ENCODE measurements around the gene IFI27L2. TPM values are rescaled to one million over a fixed set of nuclear protein-coding genes. Genes with fewer than 3 reads are reported as not detected.

IFI27L2 gene
- total RNA-seq, 4 donors from 2014 or later = 7.8 to 97.8 (median 23.1) TPM

DNA sequence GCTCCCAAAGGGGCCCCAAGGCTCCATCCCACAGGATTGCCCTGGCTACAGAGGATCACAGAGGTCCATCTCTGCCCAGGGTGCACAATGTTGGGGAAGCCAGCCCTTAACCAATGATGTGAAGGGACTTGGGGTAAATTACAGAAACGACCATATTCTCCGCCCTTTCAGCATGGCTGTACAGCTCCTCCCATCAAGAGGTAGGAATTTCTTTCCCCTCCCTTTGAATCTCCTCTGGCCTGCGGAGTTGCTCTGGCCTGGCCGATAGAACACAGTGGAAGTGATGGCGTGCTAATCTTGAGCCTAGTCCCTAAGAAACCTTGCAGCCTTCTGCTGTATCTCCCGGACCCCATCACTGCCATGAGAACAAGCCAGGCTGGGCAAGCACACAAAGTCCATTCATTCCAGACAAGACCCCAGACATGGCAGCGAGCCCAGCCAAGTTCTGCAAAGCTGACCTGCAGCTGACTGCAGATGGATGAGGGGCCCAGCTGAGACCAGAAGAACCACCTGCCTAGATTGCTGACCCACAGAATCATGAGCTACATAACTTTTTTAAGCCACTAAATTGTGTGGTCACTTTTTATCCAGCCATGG lies 25.8 kb downstream of the IFI27L2 start:
- 76 to 83% methylated on average over 7 of the region's 7 CpGs for WGBS, 2 donors

GRCh38 chr14:94102768-94103482 lies 26.5 kb downstream of the IFI27L2 start:
- 90 to 93% methylated on average over 7 to 8 of the region's 8 CpGs for WGBS, 2 donors
- Histone ChIP-seq H3K36me3 (no peaks in the 10 kb centered on the region), H3K27me3 (no peaks in the 10 kb centered on the region), H3K4me1 (no peaks in the 10 kb centered on the region), H3K27ac (no peak overlapping the region), H3K4me3 (replicated peaks in 1 of 3) (no peak overlapping the region), H3K9me3 (no peaks in the 10 kb centered on the region)
- no peak for DNase-seq
- intact Hi-C loops (cut with DNase I) = no loop called here
- TF ChIP-seq, protein P1, sequence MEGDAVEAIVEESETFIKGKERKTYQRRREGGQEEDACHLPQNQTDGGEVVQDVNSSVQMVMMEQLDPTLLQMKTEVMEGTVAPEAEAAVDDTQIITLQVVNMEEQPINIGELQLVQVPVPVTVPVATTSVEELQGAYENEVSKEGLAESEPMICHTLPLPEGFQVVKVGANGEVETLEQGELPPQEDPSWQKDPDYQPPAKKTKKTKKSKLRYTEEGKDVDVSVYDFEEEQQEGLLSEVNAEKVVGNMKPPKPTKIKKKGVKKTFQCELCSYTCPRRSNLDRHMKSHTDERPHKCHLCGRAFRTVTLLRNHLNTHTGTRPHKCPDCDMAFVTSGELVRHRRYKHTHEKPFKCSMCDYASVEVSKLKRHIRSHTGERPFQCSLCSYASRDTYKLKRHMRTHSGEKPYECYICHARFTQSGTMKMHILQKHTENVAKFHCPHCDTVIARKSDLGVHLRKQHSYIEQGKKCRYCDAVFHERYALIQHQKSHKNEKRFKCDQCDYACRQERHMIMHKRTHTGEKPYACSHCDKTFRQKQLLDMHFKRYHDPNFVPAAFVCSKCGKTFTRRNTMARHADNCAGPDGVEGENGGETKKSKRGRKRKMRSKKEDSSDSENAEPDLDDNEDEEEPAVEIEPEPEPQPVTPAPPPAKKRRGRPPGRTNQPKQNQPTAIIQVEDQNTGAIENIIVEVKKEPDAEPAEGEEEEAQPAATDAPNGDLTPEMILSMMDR (IDR thresholded peaks at IDR 0.05) = no peak
- TF ChIP-seq POLR2A (IDR thresholded peaks at IDR 0.05) = no peak

More for the DNA sequence above, 25.8 kb downstream of the IFI27L2 start:
- Histone ChIP-seq H3K36me3 (no peaks in the 10 kb centered on the region), H3K4me3 (replicated peaks in 1 of 3) (no peak overlapping the region), H3K27me3 (no peaks in the 10 kb centered on the region), H3K9me3 (no peaks in the 10 kb centered on the region), H3K4me1 (no peaks in the 10 kb centered on the region), H3K27ac (no peak overlapping the region)
- no peak for DNase-seq
- no peak for TF ChIP-seq POLR2A (IDR thresholded peaks at IDR 0.05)
- TF ChIP-seq, protein P1 (IDR thresholded peaks at IDR 0.05) = no peak
- intact Hi-C loops (cut with DNase I) = no loop called here

- no peaks in the 10 kb centered on the region for H3K9me3 ChIP-seq
- WGBS, 2 donors = 91 to 92% methylated on average over 6 to 10 of the region's 10 CpGs
- intact Hi-C loops (cut with DNase I) = no loop called here
- H3K4me3 ChIP-seq (replicated peaks in 1 of 3) = no peak overlapping the region
- no peaks in the 10 kb centered on the region for H3K4me1 ChIP-seq
- H3K27me3 ChIP-seq = no peaks in the 10 kb centered on the region
- no peak for DNase-seq
- no peak overlapping the region for H3K27ac ChIP-seq
- TF ChIP-seq, protein P1 (IDR thresholded peaks at IDR 0.05) = no peak
- no peak for TF ChIP-seq POLR2A (IDR thresholded peaks at IDR 0.05)
- H3K36me3 ChIP-seq = no peaks in the 10 kb centered on the region
These were observed 27.7 kb downstream of the IFI27L2 start for GRCh38 chr14:94101748-94102147.

GRCh38 chr14:94100847-94101246 lies 28.6 kb downstream of the IFI27L2 start:
- Histone ChIP-seq H3K4me1 (no peaks in the 10 kb centered on the region), H3K4me3 (replicated peaks in 1 of 3) (no peak overlapping the region), H3K27me3 (no peaks in the 10 kb centered on the region), H3K27ac (no peak overlapping the region), H3K36me3 (no peaks in the 10 kb centered on the region), H3K9me3 (no peaks in the 10 kb centered on the region)
- WGBS, 2 donors = 63 to 68% methylated on average over 4 of the region's 4 CpGs
- intact Hi-C loops (cut with DNase I) = no loop called here
- no peak for DNase-seq
- TF ChIP-seq POLR2A (IDR thresholded peaks at IDR 0.05) = no peak
- TF ChIP-seq, protein P1 (IDR thresholded peaks at IDR 0.05) = no peak

DNA sequence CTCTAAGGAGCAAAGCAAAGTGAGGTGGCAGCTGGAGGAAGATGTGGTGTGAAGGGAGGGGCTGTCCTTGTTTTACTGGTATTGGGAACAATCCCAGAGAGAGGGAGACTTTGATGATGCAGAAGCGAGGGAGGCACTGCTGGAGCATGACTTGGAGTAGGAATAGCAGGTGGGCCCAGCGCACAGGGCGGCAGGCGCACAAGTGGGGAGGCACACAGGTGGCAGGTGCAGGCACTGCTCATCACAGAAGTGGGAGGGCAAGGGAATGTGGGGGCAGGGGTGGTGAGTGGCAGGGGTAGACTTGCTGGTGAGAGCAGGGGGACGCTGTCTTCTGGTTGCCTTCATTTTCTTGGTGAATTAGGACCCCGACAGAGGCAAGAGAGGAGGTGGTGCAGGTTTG lies 30.4 kb downstream of the IFI27L2 start:
- intact Hi-C loops (cut with DNase I) = no loop called here
- no peaks in the 10 kb centered on the region for H3K4me1 ChIP-seq
- H3K9me3 ChIP-seq = no peaks in the 10 kb centered on the region
- DNase-seq = no peak
- TF ChIP-seq, protein P1 (IDR thresholded peaks at IDR 0.05) = no peak
- no peak for TF ChIP-seq POLR2A (IDR thresholded peaks at IDR 0.05)
- no peaks in the 10 kb centered on the region for H3K27me3 ChIP-seq
- no peaks in the 10 kb centered on the region for H3K36me3 ChIP-seq
- WGBS, 2 donors = 85 to 95% methylated on average over 6 of the region's 6 CpGs
- no peak overlapping the region for H3K4me3 ChIP-seq (replicated peaks in 1 of 3)
- no peak overlapping the region for H3K27ac ChIP-seq

Measured in thyroid gland (tissue), 4 donors.